HG03469 (cell line): ENCODE measurements around the gene MMP27.
"Not testable (repeated sequence)": the region's sequence is repeated elsewhere in the genome, so short reads cannot be mapped to it uniquely, and the experiment has no call there.

Source experiments
- ATAC-seq: cut with Tn5 transposase; IDR thresholded peaks from one replicate; pipeline ENCODE4 v1.9.1; 2021; ENCODE audit warnings: mild to moderate bottlenecking, moderate library complexity, moderate number of reproducible peaks; ENCODE audit not compliant: unreplicated experiment

Gene MMP27

GRCh38 chr11:102705626-102706025 is at the start of gene MMP27:
Gene MMP27 (minus strand): TSS chr11:102705769. CDS start chr11:102705714, 55 bp downstream.
- ATAC-seq = no peak

GRCh38 chr11:102753267-102753666 is 47.7 kb upstream of the MMP27 start:
- ATAC-seq = no peak

- ATAC-seq = no peak
These were observed 46.1 kb upstream of the MMP27 start for GRCh38 chr11:102751673-102752072.

GRCh38 chr11:102749101-102749722 is 43.6 kb upstream of the MMP27 start:
- no peak for ATAC-seq

- not testable (repeated sequence) for ATAC-seq
These were observed 41.4 kb upstream of the MMP27 start for GRCh38 chr11:102746746-102747578.

- ATAC-seq = no peak
These were observed 29.1 kb upstream of the MMP27 start for GRCh38 chr11:102734650-102735049.

- peak; percentile 74 for ATAC-seq
These were observed 27.8 kb upstream of the MMP27 start for GRCh38 chr11:102733232-102733875.

- ATAC-seq = not testable (repeated sequence)
These were observed 25.4 kb upstream of the MMP27 start for GRCh38 chr11:102730944-102731343.

GRCh38 chr11:102729849-102730815 is 24.6 kb upstream of the MMP27 start:
- ATAC-seq = no peak

- ATAC-seq = no peak
These were observed 22.3 kb upstream of the MMP27 start for GRCh38 chr11:102727890-102728289.

- no peak for ATAC-seq
These were observed 19.4 kb upstream of the MMP27 start, which contains the start of gene MMP8 for GRCh38 chr11:102724904-102725500. Gene MMP8 (minus strand): TSS chr11:102724954. CDS start chr11:102724855, 99 bp downstream.

GRCh38 chr11:102722821-102723220 is 17.3 kb upstream of the MMP27 start:
- no peak for ATAC-seq

- ATAC-seq = no peak
These were observed 14.2 kb upstream of the MMP27 start for GRCh38 chr11:102719620-102720277.

GRCh38 chr11:102717280-102717679 is 11.7 kb upstream of the MMP27 start:
- no peak for ATAC-seq

GRCh38 chr11:102716527-102716926 is 11.0 kb upstream of the MMP27 start:
- ATAC-seq = peak; percentile 89

- no peak for ATAC-seq
These were observed 6.6 kb upstream of the MMP27 start for GRCh38 chr11:102712137-102712536.

GRCh38 chr11:102709201-102709945 is 3.8 kb upstream of the MMP27 start:
- ATAC-seq = no peak

GRCh38 chr11:102708654-102709053 is 3.1 kb upstream of the MMP27 start:
- ATAC-seq = no peak

GRCh38 chr11:102704841-102705240 is 728 bp downstream of the MMP27 start:
- no peak for ATAC-seq
